ENCODE results near the gene GRIK1. TPM values are rescaled to one million over a fixed set of nuclear protein-coding genes. Genes with fewer than 3 reads are reported as not detected.

The GRIK1 gene
- total RNA-seq, 1 donor from 2014 or later, result not detected

GRCh38 chr21:29942034-29942433, 2.2 kb upstream of the GRIK1 start:
- H3K27ac Mint-ChIP-seq, result no peak overlapping the region
- intact Hi-C loops (cut with micrococcal nuclease), result no loop called here
- H3K27me3 Mint-ChIP-seq, result peaks cover 38% of the 10 kb centered on the region
- H3K4me3 Mint-ChIP-seq, result no peak overlapping the region
- H3K4me1 Mint-ChIP-seq, result no peaks in the 10 kb centered on the region
- no peaks in the 10 kb centered on the region for H3K36me3 Mint-ChIP-seq (ENCODE audit: low read depth)
- DNase-seq, result no peak
- peaks cover 4% of the 10 kb centered on the region for H3K9me3 Mint-ChIP-seq

- no peaks in the 10 kb centered on the region for H3K4me1 Mint-ChIP-seq
- H3K27me3 Mint-ChIP-seq, result peaks cover 38% of the 10 kb centered on the region
- intact Hi-C loops (cut with micrococcal nuclease), result no loop called here
- H3K36me3 Mint-ChIP-seq (ENCODE audit: low read depth), result no peaks in the 10 kb centered on the region
- no peak overlapping the region for H3K27ac Mint-ChIP-seq
- peaks cover 4% of the 10 kb centered on the region for H3K9me3 Mint-ChIP-seq
- no peak for DNase-seq
- H3K4me3 Mint-ChIP-seq, result no peak overlapping the region
Observed at GRCh38 chr21:29940991-29941390, 1.2 kb upstream of the GRIK1 start.

DNA sequence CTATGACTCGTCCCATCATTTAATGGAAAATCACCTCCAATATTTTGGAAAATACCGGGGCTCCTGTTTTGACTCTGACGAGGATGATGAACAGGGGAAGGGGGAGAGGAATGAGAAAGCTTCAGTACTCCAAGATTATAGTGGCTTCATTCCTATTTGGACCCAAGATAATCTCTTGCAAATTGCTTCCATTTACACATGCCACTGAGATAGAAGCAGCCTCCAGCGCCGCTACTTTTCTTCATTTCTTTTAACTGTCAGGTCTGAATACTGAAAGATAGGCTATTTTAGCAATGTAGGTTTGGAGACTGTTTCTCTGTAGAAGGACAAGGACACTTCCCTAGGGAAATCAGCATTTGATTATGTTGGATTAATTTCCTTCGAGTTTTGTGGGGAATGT, 565 bp upstream of the GRIK1 start:
- Mint-ChIP-seq H3K9me3 (peaks cover 4% of the 10 kb centered on the region), H3K36me3 (ENCODE audit: low read depth) (no peaks in the 10 kb centered on the region), H3K27me3 (peaks cover 38% of the 10 kb centered on the region), H3K4me3 (no peak overlapping the region), H3K4me1 (no peaks in the 10 kb centered on the region), H3K27ac (no peak overlapping the region)
- intact Hi-C loops (cut with micrococcal nuclease), result no loop called here
- DNase-seq, result no peak

GRCh38 chr21:29939104-29939923, 482 bp downstream of the GRIK1 start:
- no peak for DNase-seq
- Mint-ChIP-seq H3K4me3 (no peak overlapping the region), H3K4me1 (no peaks in the 10 kb centered on the region), H3K27ac (no peak overlapping the region), H3K9me3 (peaks cover 4% of the 10 kb centered on the region), H3K36me3 (ENCODE audit: low read depth) (no peaks in the 10 kb centered on the region), H3K27me3 (peaks cover 38% of the 10 kb centered on the region)
- intact Hi-C loops (cut with micrococcal nuclease), result no loop called here

GRCh38 chr21:29938776-29939103, 1.1 kb downstream of the GRIK1 start:
- Mint-ChIP-seq H3K36me3 (ENCODE audit: low read depth) (no peaks in the 10 kb centered on the region), H3K27ac (no peak overlapping the region), H3K27me3 (peaks cover 38% of the 10 kb centered on the region), H3K4me1 (no peaks in the 10 kb centered on the region), H3K4me3 (no peak overlapping the region), H3K9me3 (peaks cover 4% of the 10 kb centered on the region)
- intact Hi-C loops (cut with micrococcal nuclease), result no loop called here
- no peak for DNase-seq

DNA sequence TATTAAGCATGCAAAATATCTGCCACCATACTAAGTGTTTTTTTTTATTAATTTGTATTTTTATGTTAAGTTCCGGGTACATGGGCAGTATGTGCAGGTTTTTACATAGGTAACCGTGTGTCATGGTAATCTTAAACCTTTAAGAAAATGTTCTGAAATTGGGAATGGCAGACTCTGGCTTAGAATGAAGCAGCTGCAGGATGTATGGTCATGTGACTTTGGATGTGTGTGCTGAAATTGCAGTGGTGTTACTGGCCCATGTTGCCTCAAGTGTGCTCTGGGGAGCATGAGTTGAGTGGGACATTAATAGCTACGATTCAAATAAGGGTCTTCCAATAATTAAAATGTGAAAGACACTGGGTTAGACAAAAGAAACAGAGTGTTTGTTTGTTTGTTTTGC, 6.7 kb downstream of the GRIK1 start:
- no peak for DNase-seq
- Mint-ChIP-seq H3K27me3 (peaks cover 3% of the 10 kb centered on the region), H3K4me3 (no peak overlapping the region), H3K36me3 (ENCODE audit: low read depth) (no peaks in the 10 kb centered on the region), H3K27ac (no peak overlapping the region), H3K4me1 (no peaks in the 10 kb centered on the region), H3K9me3 (no peaks in the 10 kb centered on the region)
- intact Hi-C loops (cut with micrococcal nuclease), result no loop called here

GRCh38 chr21:29928537-29928936, 11.3 kb downstream of the GRIK1 start:
- Mint-ChIP-seq H3K27ac (no peak overlapping the region), H3K4me1 (no peaks in the 10 kb centered on the region), H3K4me3 (no peak overlapping the region), H3K9me3 (no peaks in the 10 kb centered on the region), H3K36me3 (ENCODE audit: low read depth) (no peaks in the 10 kb centered on the region), H3K27me3 (no peaks in the 10 kb centered on the region)
- no peak for DNase-seq
- intact Hi-C loops (cut with micrococcal nuclease), result no loop called here

DNA sequence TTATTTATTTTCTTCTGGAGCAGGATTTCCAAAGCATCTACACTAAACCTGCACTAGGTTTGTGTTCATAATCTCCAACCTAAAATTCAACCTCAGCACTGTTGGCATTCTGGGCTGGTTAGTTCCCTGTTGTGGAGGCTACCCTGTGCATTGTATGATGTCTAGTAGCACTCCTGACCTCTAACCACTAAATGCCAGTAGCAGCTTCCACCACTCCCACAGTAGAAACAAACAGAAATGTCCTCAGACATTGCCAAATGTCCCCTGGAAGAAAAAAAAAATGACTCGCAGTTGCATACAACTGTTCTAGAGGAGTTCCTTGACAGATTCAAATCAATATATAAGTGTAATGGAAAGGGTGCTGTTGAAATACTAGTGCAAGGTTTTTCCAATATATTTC, 18.9 kb downstream of the GRIK1 start:
- no peaks in the 10 kb centered on the region for H3K36me3 Mint-ChIP-seq (ENCODE audit: low read depth)
- H3K4me3 Mint-ChIP-seq, result no peak overlapping the region
- no peaks in the 10 kb centered on the region for H3K27me3 Mint-ChIP-seq
- H3K27ac Mint-ChIP-seq, result no peak overlapping the region
- no peaks in the 10 kb centered on the region for H3K4me1 Mint-ChIP-seq
- no peak for DNase-seq
- intact Hi-C loops (cut with micrococcal nuclease), result no loop called here
- no peaks in the 10 kb centered on the region for H3K9me3 Mint-ChIP-seq

DNA sequence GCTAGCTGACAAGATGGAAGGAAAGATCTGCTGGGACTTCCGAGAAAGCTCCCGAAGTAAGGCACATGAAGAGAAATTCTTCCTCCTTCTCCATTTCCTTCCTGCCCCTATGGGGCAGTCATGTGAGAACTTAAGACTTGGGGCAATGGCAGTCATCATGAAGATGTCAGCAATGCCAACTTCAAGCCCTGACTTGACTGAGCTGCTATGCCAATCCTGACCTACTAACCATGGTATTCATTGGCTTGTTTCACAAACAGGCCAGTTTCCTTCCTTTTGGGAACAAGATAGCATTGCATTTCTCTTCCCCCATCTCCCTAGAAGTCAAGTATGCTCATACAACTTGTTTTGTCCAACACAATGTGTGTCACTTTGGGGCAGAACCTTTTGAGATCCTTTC, 25.5 kb downstream of the GRIK1 start:
- no peaks in the 10 kb centered on the region for H3K27me3 Mint-ChIP-seq

DNA sequence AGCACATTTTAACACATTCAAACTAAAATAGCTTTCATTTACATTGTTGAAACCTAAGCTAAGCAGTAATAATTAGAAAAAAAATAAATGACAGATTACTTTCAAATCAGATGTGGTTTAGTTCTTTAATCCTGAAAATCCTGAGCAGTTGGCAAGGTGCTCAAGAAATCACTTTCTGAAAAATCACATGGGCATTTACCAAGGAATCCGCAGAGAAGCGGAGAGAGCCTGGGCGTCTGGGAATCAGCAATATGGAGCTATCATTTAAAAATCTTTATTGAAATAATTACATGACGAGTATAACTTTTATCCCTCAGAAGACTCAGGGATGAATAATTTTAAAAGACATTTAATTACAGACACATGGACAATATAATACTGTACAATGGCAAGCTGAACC, 30.2 kb downstream of the GRIK1 start:
- no peak overlapping the region for H3K4me3 Mint-ChIP-seq
- no peaks in the 10 kb centered on the region for H3K36me3 Mint-ChIP-seq (ENCODE audit: low read depth)
- DNase-seq, result no peak
- no peak overlapping the region for H3K27ac Mint-ChIP-seq
- H3K4me1 Mint-ChIP-seq, result no peaks in the 10 kb centered on the region
- no peaks in the 10 kb centered on the region for H3K27me3 Mint-ChIP-seq
- no peaks in the 10 kb centered on the region for H3K9me3 Mint-ChIP-seq
- intact Hi-C loops (cut with micrococcal nuclease), result loop anchor here (10.0 kb wide), 1 partner anchor 55 kb away; no protein-coding TSS in a partner anchor

More for the DNA sequence above, 25.5 kb downstream of the GRIK1 start:
- Mint-ChIP-seq H3K36me3 (ENCODE audit: low read depth) (no peaks in the 10 kb centered on the region), H3K4me1 (no peaks in the 10 kb centered on the region), H3K4me3 (no peak overlapping the region), H3K27ac (no peak overlapping the region), H3K9me3 (no peaks in the 10 kb centered on the region)
- intact Hi-C loops (cut with micrococcal nuclease), result no loop called here
- DNase-seq, result no peak

DNA sequence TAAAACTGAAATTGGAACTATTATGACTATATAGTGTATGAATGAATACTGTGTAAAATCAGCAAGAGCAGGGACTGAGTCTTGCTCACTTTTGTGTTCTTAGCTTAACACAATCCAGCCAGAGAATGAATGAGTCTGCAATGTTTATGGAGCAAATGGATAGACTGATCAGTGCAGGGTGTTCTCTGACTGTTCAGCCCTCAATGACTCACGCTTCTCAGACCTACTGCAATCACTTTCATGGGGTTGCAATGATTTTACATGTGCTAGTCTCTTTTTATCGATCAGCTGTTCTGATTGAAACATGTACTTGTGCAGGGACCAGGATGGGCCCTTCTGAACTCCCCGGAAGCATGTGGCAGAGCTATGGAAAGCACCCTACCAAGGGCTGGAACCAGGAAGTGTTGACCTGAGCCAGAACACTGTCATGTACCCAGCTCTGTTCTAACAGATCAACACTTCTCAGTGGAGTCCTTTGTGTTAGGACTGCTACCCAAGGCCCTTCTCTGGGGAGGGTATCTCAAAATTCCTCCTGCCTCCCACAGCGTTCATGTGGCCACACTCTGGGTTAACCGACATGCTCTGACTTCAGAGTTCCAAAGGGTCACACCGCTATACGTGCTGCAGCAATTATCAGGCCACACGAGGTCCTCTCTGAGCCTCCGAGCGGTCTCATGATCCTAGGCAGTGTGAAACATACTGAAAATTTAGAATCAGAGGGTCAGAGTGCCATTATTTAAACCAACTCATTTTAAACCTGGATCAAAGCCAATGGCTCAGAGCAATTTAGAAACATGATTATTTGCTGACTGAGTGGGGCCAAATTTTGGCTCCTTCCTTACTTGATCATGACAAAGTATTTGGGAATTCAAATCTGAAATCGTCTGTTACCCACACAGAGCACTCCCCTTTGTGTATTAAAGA, 35.2 kb downstream of the GRIK1 start:
- Mint-ChIP-seq H3K27me3 (no peaks in the 10 kb centered on the region), H3K4me1 (no peaks in the 10 kb centered on the region), H3K9me3 (peaks cover 7% of the 10 kb centered on the region), H3K4me3 (no peak overlapping the region), H3K27ac (no peak overlapping the region), H3K36me3 (ENCODE audit: low read depth) (no peaks in the 10 kb centered on the region)
- no peak for DNase-seq
- intact Hi-C loops (cut with micrococcal nuclease), result loop anchor here (10.0 kb wide), 1 partner anchor 60 kb away; no protein-coding TSS in a partner anchor

- intact Hi-C loops (cut with micrococcal nuclease), result no loop called here
- DNase-seq, result no peak
- H3K9me3 Mint-ChIP-seq, result peaks cover 7% of the 10 kb centered on the region
- no peaks in the 10 kb centered on the region for H3K36me3 Mint-ChIP-seq (ENCODE audit: low read depth)
- H3K4me3 Mint-ChIP-seq, result no peak overlapping the region
- H3K27me3 Mint-ChIP-seq, result no peaks in the 10 kb centered on the region
- H3K27ac Mint-ChIP-seq, result no peak overlapping the region
- H3K4me1 Mint-ChIP-seq, result no peaks in the 10 kb centered on the region
Observed at GRCh38 chr21:29896884-29897283, 42.9 kb downstream of the GRIK1 start.

- Mint-ChIP-seq H3K27ac (no peak overlapping the region), H3K9me3 (no peaks in the 10 kb centered on the region), H3K36me3 (ENCODE audit: low read depth) (no peaks in the 10 kb centered on the region), H3K4me1 (no peaks in the 10 kb centered on the region), H3K27me3 (no peaks in the 10 kb centered on the region), H3K4me3 (no peak overlapping the region)
- intact Hi-C loops (cut with micrococcal nuclease), result no loop called here
- DNase-seq, result no peak
Observed at GRCh38 chr21:29893687-29894086, 46.1 kb downstream of the GRIK1 start.

DNA sequence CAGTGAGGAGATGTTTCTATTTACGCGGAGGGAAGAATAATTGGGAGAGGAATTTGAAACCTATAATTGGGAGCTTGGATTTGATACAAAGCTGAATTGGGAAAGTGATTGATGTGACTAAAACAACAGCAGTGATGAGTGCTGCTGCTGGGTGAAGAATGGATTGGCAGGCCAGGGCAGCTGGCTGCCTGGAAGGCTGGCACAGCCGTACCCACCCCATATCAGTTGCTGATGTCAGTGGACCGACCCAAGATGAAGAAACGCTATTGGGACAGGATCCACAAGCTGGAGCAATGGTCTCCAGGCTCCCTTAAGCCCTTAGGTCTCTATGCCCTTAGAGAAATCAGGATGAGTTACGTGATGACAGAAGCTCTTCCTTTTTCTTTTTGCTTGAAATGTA, 47.4 kb downstream of the GRIK1 start:
- Mint-ChIP-seq H3K9me3 (no peaks in the 10 kb centered on the region), H3K27ac (no peak overlapping the region), H3K4me1 (no peaks in the 10 kb centered on the region), H3K27me3 (no peaks in the 10 kb centered on the region), H3K36me3 (ENCODE audit: low read depth) (no peaks in the 10 kb centered on the region), H3K4me3 (no peak overlapping the region)
- intact Hi-C loops (cut with micrococcal nuclease), result no loop called here
- DNase-seq, result no peak
